KOPT-K1 (cell line): ENCODE results near the gene RPP25.

ENCODE experiments used
- H3K27ac ChIP-seq: fragments of 200-600 bp; sonication (generic); 2 replicates; pipeline ENCODE4 v1.5.1; 2016; ENCODE audit warnings: antibody characterized with exemption, mild to moderate bottlenecking, low read depth, low read length; ENCODE audit not compliant: poor library complexity, severe bottlenecking
- H3K36me3 ChIP-seq: fragments of 200-600 bp; sonication (generic); 2 replicates; pipeline ENCODE4 v1.5.1; 2017; ENCODE audit warnings: antibody characterized with exemption, mild to moderate bottlenecking, low read length, moderate library complexity; ENCODE audit not compliant: insufficient read depth
- H3K9me3 ChIP-seq: fragments of 200-600 bp; sonication (generic); 2 replicates; pipeline ENCODE4 v1.5.1; 2017; ENCODE audit warnings: antibody characterized with exemption, low read length, mild to moderate bottlenecking; ENCODE audit not compliant: insufficient read depth, poor library complexity, severe bottlenecking

RPP25 gene

DNA sequence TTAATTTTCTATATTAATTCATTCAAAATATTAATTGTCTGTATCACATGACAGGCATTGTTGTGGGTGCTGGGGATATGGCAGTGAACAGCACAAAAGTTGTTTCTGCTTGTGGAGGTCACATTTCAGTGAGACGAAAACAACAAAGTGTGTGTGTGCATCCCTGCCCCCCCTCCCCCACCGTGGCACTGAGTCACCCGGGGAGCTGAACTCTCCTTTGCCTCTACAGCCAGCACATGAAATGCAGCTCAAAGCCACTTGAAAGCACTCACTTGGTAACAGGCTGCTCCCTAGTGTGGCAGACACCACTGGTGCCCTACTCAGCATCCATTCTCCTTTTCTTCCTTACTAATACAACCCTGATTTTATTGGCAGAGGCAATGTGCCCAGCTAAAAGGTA, 21.9 kb upstream of the RPP25 start:
- Histone ChIP-seq H3K36me3 (no peaks in the 10 kb centered on the region), H3K27ac (no peak overlapping the region), H3K9me3 (no peaks in the 10 kb centered on the region)

DNA sequence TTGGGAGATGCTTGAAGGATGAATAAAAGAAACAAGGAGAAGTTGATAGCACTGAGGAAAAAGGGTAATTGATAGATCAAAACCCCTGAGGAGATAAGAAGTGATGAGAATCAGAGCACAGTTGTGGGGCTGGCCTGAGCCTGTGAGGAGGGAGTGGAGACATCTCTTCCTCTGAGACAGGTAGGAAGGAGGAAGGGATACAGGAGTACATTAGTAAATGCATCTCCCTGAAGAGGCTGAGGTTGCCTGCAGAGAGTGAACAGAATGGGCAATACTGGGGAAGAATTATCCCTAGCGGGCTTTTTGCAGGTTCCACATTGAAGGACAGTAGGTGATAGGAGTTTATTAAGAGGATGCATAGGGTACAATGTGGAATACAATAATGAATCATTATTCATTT, 21.5 kb upstream of the RPP25 start:
- Histone ChIP-seq H3K9me3 (no peaks in the 10 kb centered on the region), H3K27ac (no peak overlapping the region)

DNA sequence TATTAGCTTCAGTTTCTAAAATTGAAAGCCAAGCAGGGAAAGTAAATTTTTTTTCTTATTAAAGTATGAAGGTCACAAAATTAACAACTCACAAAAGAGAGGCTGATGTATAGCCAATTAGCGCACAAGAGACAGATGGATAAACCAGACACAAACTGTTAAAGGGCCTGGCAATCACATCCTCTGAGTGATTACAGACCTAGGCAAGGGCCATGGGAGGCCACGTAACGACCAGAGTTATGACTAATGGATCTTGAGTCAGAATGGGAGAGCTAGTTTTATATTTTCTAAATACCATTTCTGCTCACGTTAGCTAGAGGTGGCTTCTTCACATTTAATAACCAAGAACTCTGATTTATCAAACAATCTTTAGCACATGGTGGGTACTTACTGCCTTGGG, 21.0 kb upstream of the RPP25 start:
- Histone ChIP-seq H3K27ac (no peak overlapping the region), H3K36me3 (no peaks in the 10 kb centered on the region), H3K9me3 (no peaks in the 10 kb centered on the region)

More for the DNA sequence above, 21.5 kb upstream of the RPP25 start:
- H3K36me3 ChIP-seq: no peaks in the 10 kb centered on the region

DNA sequence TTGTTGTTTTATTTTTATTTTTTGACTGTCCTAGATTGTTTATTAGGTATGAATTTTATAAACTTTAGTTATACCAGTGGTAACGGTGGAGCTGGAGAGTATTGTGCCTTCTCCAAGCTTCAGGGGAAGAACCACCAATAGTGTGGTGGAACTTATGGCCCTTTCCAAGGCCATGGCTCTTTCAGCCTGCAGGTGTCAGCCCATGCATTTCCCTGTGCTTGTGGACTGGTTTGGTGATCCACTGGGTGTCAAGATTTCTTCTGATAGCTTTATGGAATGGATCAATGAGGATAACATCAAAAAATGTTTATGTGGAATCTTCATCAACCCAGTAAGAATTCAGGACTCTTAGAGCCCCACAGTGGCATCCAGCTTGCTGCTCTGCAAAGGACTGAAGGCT, 19.6 kb upstream of the RPP25 start:
- Histone ChIP-seq H3K27ac (no peak overlapping the region), H3K9me3 (no peaks in the 10 kb centered on the region), H3K36me3 (no peaks in the 10 kb centered on the region)

DNA sequence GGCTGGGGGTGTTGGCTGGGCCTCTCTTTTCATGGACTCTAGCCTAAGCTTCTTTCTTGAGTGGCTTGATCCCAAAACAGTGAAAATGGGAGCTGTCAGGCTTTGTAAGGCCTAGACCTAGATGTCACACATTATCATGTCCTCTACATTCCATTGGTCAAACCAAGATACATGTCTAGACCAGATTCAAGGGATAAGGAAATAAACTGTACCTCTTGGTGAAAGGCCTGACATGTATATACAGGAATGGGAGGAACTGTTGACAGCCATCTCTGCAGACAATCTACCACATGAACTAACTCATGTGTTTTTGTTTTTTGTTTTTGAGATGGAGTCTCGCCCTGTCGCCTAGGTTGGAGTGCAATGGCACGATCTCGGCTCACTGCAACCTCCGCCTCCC, 11.1 kb upstream of the RPP25 start:
- Histone ChIP-seq H3K36me3 (no peaks in the 10 kb centered on the region), H3K27ac (no peak overlapping the region), H3K9me3 (no peaks in the 10 kb centered on the region)

DNA sequence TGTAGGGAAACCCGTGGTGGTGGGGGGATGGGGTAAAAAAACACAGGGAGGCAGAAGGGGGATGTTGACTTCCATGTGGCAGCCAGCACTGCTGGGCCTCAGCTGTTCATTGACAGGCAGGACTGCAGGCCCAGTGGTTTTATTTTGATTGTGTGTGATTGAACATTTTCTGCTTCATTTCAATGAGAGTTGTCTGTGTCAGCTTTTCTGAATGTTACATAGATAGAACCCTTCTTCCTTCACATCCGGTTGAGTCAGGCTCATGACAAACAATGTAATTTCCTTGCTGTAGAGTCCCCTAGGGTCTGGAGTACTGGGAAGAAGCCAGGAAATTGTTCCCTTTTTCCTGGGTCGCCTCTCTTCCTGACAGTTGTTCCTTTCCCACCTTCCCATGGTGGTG, 8.2 kb upstream of the RPP25 start:
- H3K36me3 ChIP-seq: no peaks in the 10 kb centered on the region
- no peaks in the 10 kb centered on the region for H3K9me3 ChIP-seq
- H3K27ac ChIP-seq: no peak overlapping the region

DNA sequence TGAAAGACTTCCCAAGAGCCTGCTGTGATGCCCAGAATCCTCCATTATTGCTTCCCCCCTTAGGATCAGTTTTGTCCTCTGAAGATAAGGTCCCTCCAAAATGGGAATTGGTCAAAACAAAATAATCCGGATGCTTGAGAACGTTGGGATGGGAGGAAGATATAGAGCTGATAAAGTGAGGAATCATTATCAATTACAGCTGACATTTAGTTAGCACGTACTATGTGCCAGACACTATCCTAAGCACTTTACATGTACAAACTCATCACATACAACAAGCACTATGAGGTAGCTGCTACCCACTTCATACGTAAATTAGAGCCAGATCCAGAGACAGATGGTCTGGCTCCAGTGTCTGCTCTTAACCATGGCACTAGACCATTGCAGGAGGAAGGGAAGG, 6.6 kb upstream of the RPP25 start:
- H3K36me3 ChIP-seq: no peaks in the 10 kb centered on the region
- no peak overlapping the region for H3K27ac ChIP-seq
- H3K9me3 ChIP-seq: no peaks in the 10 kb centered on the region

DNA sequence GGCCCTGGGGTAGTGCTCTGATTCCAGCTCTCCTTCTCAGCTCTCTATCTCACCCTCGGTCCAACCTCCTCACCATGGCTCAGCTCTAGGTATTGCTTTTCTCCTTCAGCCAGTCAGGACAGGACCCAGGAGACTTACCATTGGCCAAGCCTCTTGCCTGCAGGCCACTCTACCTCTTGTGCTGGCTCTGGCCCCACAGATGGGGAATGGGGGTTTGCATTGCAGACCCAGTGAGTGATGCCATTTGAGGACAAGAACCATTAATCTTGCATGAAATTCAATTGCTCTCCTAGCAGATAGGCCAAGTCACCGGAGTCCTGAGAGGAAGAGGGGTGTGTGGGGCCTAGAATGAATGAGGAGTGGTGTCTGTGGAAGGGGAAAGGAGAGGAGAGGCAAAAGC, 6.1 kb upstream of the RPP25 start:
- Histone ChIP-seq H3K27ac (no peak overlapping the region), H3K36me3 (no peaks in the 10 kb centered on the region), H3K9me3 (no peaks in the 10 kb centered on the region)

DNA sequence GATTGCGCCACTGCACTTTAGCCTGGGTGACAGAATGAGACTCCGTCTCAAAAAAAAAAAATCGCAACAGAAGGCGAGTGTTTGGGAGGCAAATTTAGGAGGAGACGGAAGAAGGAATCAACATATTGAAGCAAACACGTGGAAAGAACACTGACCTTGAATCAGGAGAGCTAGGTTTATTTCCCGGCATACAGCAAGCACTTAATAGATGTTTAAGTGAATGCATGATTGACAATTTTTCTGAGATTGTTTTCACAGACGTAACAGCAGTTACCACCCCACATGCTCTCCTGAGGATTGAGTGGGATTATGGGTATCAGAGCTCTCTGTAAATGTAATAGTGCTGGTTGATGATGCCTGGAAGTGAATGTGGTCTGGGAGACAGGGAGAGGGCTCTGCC, 5.6 kb upstream of the RPP25 start:
- Histone ChIP-seq H3K27ac (no peak overlapping the region), H3K36me3 (no peaks in the 10 kb centered on the region), H3K9me3 (no peaks in the 10 kb centered on the region)

DNA sequence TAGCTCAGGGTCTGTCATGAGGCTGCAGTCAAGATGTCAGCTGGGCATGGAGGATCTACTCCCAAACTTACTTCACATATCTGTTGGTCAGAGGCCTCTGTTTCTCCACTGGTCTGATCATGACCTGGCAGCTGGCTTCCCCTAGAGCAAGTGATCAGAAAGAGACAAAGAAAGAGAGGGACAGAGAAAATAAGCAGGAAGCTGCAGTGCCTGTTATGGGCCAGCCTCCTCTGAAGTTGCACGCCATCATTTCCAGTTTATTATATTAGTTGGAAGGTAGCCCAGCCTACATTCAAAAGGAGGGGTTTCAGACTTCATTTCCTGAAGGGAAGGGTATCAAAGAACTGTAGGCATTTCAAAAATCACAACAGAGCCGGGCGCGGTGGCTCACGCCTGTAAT, 5.0 kb upstream of the RPP25 start:
- Histone ChIP-seq H3K27ac (no peak overlapping the region), H3K36me3 (no peaks in the 10 kb centered on the region), H3K9me3 (no peaks in the 10 kb centered on the region)

DNA sequence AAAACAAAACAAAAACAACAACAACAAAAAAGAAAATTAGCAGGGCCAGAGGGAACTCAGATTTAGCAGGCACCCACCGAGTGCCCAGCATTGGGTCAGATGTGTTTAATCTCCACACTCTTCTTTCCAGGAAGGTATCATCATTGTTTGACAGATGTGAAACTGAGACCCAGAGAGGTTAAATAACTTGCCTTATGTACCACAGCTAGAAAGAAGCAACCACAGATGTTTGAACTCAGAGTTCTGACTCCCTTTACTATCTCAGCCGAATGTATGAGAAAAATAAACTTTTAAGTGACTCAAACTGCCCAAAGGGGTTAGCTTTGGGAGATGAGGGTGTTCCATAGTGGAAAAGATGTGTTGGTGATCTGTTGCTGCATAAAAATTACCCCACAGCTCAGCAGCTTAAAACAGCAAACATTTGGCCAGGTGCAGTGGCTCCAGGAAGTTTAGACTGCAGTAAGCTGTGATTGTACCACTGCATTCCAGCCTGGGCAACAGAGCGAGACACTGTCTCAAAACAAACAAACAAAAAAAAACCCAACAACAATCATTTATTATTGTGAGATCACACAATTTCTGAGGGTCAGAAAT, 4.5 kb upstream of the RPP25 start:
- H3K27ac ChIP-seq: no peak overlapping the region
- H3K9me3 ChIP-seq: no peaks in the 10 kb centered on the region
- H3K36me3 ChIP-seq: no peaks in the 10 kb centered on the region

DNA sequence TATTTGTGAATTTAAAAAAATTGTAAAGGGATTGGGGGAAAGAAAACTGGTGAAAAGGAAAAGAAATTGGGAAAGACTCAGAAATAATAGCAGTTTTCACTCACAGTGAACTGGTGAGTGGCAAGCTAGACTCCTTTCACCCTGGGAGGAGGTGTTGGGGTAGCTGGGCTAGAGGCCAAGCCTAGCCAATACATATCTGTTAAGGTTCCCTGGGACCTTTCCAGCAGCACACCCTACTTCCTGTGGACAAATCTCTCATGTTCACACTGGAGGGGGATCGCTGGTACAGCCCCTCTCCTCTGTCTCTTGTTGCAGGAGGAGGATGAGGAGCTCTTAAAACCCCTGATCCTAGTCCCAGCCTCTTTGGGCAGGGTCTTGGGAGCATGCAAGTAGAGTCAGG, 3.7 kb upstream of the RPP25 start:
- no peaks in the 10 kb centered on the region for H3K9me3 ChIP-seq

DNA sequence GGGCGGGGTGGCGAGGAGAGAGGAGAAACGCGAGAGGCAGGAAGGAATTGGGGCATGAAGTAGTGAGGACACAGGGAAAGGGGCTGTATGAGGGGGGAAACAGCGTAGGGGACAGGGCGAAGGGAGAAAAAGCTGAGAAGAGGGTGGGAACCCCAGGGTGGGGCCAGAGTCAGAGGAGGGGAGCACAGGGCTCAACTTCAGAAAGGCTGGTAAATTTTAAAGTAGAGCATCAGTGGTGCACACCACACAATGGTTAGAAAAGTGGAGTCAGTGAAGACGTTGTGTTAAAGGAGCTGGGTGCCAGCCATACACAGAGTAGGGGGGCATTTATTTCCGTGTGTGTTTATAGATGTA, 3.0 kb upstream of the RPP25 start:
- Histone ChIP-seq H3K27ac (no peak overlapping the region), H3K9me3 (no peaks in the 10 kb centered on the region), H3K36me3 (no peaks in the 10 kb centered on the region)

More for the DNA sequence above, 3.7 kb upstream of the RPP25 start:
- H3K27ac ChIP-seq: no peak overlapping the region
- no peaks in the 10 kb centered on the region for H3K36me3 ChIP-seq

DNA sequence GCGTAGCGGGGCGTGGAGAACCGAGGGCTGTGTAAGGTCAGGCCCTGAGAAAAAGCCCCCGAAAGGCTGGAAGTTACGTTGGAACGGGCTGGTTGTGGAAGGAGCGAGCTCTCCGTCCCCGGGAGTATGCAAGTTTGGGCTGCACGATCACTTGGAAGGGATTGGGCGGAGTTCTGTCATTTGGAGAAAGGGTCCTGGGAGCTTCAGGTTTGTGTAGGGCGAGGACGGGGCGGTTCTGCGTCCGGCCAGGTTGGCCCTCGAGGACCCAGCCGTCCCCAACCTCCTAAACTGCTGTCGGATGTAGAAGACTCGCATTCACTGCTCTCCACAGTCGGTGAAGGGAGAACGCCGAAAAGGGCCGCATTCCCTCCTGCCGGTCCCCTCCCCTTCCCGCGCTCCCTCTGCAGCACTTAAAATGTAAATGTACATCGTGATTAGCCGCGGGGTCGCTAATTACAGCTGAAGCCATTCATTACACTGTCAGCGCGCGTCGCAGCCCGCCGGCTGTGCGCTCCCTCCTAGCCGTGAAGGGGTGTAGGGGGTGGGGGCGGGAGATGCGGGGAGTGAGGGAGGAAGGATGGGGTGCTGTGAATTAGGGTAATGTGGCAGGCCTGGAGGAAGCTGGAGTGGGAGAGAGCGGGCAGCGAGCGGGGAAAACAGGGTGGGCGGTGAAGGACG, 2.5 kb upstream of the RPP25 start:
- Histone ChIP-seq H3K27ac (no peak overlapping the region), H3K9me3 (no peaks in the 10 kb centered on the region), H3K36me3 (no peaks in the 10 kb centered on the region)

DNA sequence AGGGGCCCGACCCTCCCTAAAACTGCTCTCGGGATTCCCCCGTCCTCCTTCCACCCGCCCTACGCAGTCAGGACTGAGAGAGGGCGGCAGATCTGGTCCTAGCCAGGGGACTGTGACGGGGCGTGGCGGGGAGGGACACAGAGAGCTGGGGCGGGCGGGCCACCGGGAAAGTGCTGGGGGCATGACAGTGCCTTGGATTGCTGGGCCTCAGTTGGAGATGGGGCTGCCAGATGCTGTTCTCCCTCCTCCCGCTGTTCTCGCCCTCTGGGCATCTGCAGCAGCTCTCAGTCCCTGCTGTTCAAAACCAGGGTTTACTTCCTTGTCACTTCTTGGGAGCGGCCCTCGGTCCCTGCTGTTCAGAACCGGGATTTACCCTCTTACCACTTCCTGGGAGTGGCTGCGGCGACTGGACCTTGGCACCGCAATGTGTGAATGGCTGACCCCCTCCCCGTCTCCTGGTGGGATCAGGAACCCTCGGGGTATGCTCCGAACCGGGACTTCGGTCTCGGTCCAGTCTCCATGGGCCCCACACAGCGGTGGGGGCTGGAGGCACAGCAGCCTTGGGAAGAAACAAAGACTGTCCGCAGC, 1.8 kb upstream of the RPP25 start:
- no peaks in the 10 kb centered on the region for H3K9me3 ChIP-seq
- H3K27ac ChIP-seq: no peak overlapping the region
- no peaks in the 10 kb centered on the region for H3K36me3 ChIP-seq

DNA sequence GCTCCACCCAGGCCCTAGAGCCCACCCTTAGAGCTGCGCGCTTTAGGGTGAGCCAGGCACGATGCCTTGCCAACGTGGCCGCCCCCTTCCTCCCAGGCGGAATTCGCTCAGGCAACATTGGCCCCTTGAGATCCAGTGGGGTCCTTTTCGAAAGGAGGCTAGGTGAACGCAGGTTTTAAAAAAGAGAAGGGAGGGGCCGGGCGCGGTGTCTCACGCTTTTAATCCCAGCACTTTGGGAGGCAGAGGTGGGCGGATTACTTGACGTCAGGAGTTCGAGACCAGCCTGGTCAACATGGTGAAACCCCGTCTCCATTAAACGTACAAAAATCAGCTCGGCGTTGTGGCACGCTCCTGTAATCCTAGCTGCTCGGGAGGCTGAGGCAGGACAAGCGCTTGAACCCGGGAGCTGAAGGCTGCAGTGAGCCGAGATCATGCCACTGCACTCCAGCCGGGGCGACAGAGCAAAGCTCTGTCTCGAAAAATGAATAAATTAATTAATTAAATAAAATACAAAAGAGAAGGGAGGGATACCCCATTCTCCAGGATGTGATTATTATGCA, 984 bp upstream of the RPP25 start:
- Histone ChIP-seq H3K36me3 (no peaks in the 10 kb centered on the region), H3K9me3 (no peaks in the 10 kb centered on the region), H3K27ac (no peak overlapping the region)
